Cardiac muscle cell (in vitro differentiated cells and primary cell): ENCODE data around the gene AATF. TPM values are rescaled to one million over a fixed set of nuclear protein-coding genes. Genes with fewer than 3 reads are reported as not detected.

Experiments
- DNase-seq, 2 donors: peaks; one replicate each; pipeline versions ENCODE4 v3.0.0 to v3.0.0-alpha.2; 2010 to 2017; ENCODE audit warnings: low read depth in 1 of 2, low spot score in 1 of 2
- H3K27ac ChIP-seq: fragments of 200-600 bp; sonication (generic); 2 replicates; pipeline ENCODE4 v1.5.1; 2016
- H3K27me3 ChIP-seq: fragments of 200-600 bp; sonication (generic); 2 replicates; pipeline ENCODE4 v1.6.0; 2016; ENCODE audit warnings: control low read depth
- H3K36me3 ChIP-seq: fragments of 200-600 bp; sonication (generic); 2 replicates; pipeline ENCODE4 v1.5.1; 2016; ENCODE audit warnings: control low read depth
- H3K4me1 ChIP-seq: fragments of 200-600 bp; sonication (generic); 2 replicates; pipeline ENCODE4 v1.8.1; 2017; ENCODE audit warnings: low read depth, mild to moderate bottlenecking, mixed run types
- H3K4me3 ChIP-seq: fragments of 200-600 bp; sonication (generic); 2 replicates; pipeline ENCODE4 v1.5.1; 2016; ENCODE audit warnings: mild to moderate bottlenecking
- H3K9me3 ChIP-seq: fragments of 200-600 bp; sonication (generic); 2 replicates; pipeline ENCODE4 v1.5.1; 2017; ENCODE audit warnings: low read depth, mild to moderate bottlenecking, control low read depth
- CTCF ChIP-seq: IDR thresholded peaks from 2 replicates; pipeline ENCODE4 v1.5.1; 2012; ENCODE audit warnings: low read depth, mild to moderate bottlenecking, low read length
- polyA plus RNA-seq: library from polyadenylated mRNA; unstranded; fragments of >200 nt; fragmentation: Nextera tagmentation; extraction: Ambion mirVana; gene quantifications from 2 replicates; pipeline ENCODE4 v1.2.1, GENCODE V29; 2016
- total RNA-seq: library from RNA; depleted of rRNA; stranded (reverse); fragments of >200 nt; gene quantifications from 2 replicates; pipeline ENCODE4 v1.2.3, GENCODE V29; 2016

AATF gene
- total and polyA plus RNA-seq, 2 experiments from 2014 or later, result 43.3 to 50.2 TPM

GRCh38 chr17:37019117-37019740, 70.5 kb downstream of the AATF start:
- Histone ChIP-seq H3K9me3 (no peaks in the 10 kb centered on the region), H3K4me3 (no peak overlapping the region), H3K36me3 (no peaks in the 10 kb centered on the region), H3K4me1 (peaks cover 8% of the 10 kb centered on the region), H3K27me3 (no peaks in the 10 kb centered on the region), H3K27ac (peak overlapping the region; percentile 5)
- peak in 1 of 2 donors; percentile 3 for DNase-seq
- no peak for TF ChIP-seq CTCF

DNA sequence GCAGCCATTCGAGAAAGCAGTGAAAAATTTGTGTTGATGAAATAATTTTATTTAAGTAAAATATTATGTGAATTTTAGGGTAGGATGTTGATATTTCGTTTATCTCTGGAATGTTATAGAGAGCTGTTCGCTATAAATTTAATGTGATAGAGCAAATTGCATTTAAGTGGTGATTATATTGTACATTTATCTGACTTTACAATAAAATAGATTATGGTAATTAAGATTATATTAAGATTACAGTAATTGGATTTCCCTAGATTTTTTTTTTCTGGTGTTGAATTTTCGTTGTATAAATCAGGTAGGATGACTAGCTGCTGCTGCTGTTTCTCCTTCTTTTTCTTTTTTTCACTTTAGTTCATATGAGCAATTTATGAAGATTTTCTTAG, 71.0 kb downstream of the AATF start:
- Histone ChIP-seq H3K27ac (no peak overlapping the region), H3K4me1 (peaks cover 8% of the 10 kb centered on the region), H3K9me3 (no peaks in the 10 kb centered on the region), H3K4me3 (no peak overlapping the region), H3K27me3 (no peaks in the 10 kb centered on the region), H3K36me3 (no peaks in the 10 kb centered on the region)
- TF ChIP-seq CTCF, result no peak
- DNase-seq, result no peak

DNA sequence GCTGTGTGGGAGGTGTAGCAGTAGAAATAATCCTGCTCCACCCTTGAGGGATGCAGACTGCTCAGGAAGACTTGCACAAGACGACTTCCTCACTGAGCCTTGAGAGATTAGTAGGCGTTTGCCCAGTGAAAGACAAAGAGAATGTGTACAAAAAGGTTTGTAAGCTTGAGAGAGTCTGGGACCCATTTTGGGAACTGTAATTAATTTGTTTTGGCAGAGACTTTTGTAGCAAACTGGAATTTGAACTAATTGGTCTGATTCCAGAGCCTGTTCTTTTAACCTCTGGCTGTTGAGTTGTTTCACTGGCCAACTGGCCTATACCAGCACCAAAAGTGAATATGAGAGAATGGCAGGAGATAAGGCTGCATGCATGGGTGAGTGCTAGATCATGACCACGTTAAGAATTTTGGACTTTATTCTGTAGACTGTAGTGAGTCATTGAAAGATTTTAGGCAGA, 75.5 kb downstream of the AATF start:
- H3K36me3 ChIP-seq, result no peaks in the 10 kb centered on the region
- H3K27ac ChIP-seq, result no peak overlapping the region
- H3K27me3 ChIP-seq, result no peaks in the 10 kb centered on the region
- no peak for TF ChIP-seq CTCF
- peak in 1 of 2 donors; percentile 61 for DNase-seq
- H3K4me3 ChIP-seq, result no peak overlapping the region
- no peaks in the 10 kb centered on the region for H3K9me3 ChIP-seq
- H3K4me1 ChIP-seq, result no peaks in the 10 kb centered on the region

DNA sequence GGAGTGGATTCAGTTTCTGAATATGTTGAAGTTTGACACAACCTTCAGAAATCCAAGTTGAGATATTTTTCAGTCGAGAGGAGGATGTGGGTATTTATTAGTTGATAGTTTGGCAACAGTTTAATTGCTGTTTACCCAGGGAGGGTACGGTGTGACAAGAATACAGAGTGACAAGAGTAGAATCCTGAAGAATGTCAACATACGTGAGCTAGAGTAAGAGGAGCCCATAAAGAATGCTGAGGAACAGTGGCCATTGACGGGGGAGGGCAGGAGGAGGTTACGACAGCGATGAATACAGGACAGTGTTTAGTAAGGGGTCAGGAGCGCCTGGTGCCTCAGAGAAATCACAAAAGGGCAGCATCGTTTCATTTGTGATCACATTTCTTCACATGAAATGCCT, 76.5 kb downstream of the AATF start:
- no peaks in the 10 kb centered on the region for H3K9me3 ChIP-seq
- H3K27me3 ChIP-seq, result no peaks in the 10 kb centered on the region
- no peak overlapping the region for H3K27ac ChIP-seq
- no peaks in the 10 kb centered on the region for H3K4me1 ChIP-seq
- no peaks in the 10 kb centered on the region for H3K36me3 ChIP-seq
- no peak for TF ChIP-seq CTCF
- H3K4me3 ChIP-seq, result no peak overlapping the region
- no peak for DNase-seq

- no peak for TF ChIP-seq CTCF
- Histone ChIP-seq H3K27ac (no peak overlapping the region), H3K9me3 (no peaks in the 10 kb centered on the region), H3K36me3 (no peaks in the 10 kb centered on the region), H3K4me1 (no peaks in the 10 kb centered on the region), H3K27me3 (no peaks in the 10 kb centered on the region), H3K4me3 (no peak overlapping the region)
- no peak for DNase-seq
Observed at GRCh38 chr17:37025847-37026530, 77.2 kb downstream of the AATF start.
